Stimulated activated naive CD4-positive, alpha-beta T cell (primary cell): ENCODE measurements around the gene USF3.

Experiments
- DNase-seq, 6 experiments: peaks; one replicate each; lab custom pipeline; 2025; lab: John Stamatoyannopoulos, UW

The USF3 gene

GRCh38 chr3:113698213-113698742 is 1.8 kb upstream of the USF3 start:
- no peak for DNase-seq

GRCh38 chr3:113697500-113698090 is 1.2 kb upstream of the USF3 start:
- DNase-seq, result peak in 2 of 6 experiments; percentile 44 to 59

DNA sequence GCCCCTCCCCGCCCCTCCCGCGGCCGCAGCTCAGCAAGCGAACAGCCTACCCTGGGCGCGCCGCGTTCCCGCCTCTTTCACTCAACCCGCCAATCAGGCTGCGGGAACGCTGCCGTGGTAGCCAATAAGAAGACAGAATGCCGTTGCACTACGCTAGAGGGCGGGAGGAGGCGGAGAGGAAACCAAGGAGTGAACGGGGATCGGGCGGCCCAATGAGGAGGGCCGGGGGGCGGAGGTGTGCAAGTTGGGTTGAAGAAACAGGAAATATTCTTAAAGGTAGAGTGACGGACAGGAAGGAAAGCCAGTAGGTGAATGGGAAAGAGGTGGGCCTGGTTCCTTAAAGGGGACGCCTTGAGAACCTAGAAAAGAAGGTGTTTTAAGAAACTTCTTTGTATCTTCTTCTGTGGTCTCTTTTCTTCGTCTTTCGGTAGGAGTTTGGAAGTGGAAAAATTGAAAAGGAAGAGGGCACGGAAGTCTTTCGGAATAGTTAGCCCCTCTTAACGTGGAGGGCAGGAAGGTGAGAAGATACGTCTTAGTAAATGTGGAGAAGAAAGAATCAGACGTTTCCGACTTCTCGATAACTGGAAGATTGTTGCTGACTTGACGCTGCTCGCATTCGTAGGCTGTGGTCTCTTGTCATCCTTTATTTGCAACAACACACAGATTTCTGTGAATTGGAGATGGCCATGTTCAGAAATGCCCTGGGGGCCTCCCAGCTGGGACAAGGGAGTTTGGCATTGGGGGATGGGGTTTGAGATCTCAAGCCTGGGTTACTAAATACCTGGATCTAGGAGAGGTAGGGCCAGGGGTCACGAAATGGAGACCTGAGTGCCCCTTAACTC is 437 bp upstream of the USF3 start:
- peak; percentile 95 to 99 (median 98) for DNase-seq

GRCh38 chr3:113695431-113695785 is 1.0 kb downstream of the USF3 start:
- peak in 2 of 6 experiments; percentile 20 to 56 for DNase-seq

GRCh38 chr3:113690482-113690881 is 6.0 kb downstream of the USF3 start:
- DNase-seq, result no peak

GRCh38 chr3:113685956-113686721 is 10.3 kb downstream of the USF3 start:
- no peak for DNase-seq

- no peak for DNase-seq
Measured at GRCh38 chr3:113685124-113685523, 11.3 kb downstream of the USF3 start.

DNA sequence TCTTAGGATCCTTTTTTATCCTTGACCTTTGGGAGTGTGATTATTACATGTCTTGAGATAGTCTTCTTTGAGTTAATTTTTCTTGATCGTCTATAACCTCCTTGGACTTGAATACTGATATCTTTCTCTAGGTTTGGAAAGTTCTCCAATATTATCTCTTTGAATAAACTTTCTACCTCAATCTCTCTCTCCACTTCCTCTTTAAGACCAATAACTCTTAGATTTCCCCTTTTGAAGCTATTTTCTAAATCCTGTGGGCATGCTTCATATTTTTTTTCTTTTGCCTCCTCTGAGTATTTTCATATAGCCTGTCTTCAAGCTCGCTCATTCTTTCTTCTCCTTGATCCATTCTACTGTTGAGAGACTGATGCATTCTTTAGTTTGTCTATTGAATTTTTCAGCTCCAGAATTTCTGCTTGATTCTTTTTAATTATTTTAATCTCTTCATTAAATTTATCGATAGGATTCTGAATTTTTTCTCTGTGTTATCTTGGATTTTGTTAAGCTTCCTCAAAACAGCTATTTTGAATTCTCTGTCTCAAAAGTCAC is 12.1 kb downstream of the USF3 start:
- no peak for DNase-seq

GRCh38 chr3:113678773-113679172 is 17.7 kb downstream of the USF3 start:
- no peak for DNase-seq

DNA sequence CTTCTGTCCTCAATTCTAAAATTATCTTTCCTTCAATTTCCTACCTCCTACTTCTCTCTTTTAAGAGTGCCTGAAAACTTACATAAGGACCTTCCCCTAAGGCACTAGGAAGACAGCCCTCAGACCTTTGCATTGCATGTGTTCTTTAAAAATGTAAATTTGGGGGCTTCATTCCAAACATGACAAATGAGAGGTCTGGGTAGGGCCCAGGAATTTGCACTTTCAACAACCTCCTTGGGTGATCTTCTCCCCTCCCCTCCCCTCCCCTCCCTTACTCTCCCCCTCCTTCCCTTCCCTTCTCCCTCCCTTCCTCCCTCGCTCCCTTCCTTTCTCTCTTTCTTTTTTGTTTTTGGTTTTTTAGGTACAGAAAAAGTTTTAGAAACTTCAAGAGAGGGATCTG is 18.7 kb downstream of the USF3 start:
- no peak for DNase-seq

- DNase-seq, result no peak
Measured at GRCh38 chr3:113676261-113676660, 20.2 kb downstream of the USF3 start.

DNA sequence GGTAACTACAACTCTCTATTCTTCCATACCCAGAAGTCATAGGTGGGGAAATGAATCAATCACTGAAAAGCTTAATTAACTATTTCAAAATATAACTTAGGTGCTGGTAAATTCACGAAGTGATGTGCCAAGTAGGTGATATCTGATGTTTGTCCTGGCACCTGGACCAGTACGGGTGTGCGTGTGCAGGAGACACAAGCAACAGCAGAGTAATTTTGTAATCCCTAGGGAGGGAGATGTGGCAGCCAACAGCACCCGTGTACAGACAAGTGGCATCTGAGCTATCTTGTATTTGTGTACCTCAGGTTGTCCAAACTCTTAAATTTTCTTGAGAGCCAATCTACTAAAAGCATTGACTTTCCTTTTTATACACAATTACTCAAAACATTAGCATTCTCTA is 22.8 kb downstream of the USF3 start:
- DNase-seq, result no peak

- DNase-seq, result no peak
Measured at GRCh38 chr3:113668015-113668414, 28.4 kb downstream of the USF3 start.

DNA sequence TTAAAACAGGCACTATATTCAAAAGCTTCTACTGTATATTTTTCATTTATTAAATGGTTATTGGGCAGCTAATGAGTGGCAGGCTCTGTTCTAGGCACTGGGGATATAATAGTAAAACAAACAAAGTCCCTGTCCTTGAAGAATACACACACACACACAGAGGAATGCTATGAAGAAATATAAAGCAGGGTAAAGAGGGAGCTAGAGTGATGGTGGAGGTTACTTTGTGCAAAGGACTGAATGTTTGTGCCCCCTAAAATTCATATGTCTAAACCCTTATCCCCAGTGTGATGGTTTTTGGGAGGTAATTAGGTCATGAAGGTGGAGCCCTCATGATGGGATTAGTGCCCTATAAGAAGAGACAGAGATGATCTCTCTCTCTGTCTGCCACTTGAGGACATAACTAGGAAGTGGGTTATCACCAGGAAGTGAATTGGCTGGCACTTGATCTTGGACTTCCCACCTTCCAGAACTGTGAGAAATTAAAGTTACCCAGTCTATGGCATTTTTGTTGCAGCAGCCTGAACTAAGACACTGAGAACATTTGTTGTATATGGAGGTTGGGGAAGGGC is 31.8 kb downstream of the USF3 start:
- DNase-seq, result no peak

DNA sequence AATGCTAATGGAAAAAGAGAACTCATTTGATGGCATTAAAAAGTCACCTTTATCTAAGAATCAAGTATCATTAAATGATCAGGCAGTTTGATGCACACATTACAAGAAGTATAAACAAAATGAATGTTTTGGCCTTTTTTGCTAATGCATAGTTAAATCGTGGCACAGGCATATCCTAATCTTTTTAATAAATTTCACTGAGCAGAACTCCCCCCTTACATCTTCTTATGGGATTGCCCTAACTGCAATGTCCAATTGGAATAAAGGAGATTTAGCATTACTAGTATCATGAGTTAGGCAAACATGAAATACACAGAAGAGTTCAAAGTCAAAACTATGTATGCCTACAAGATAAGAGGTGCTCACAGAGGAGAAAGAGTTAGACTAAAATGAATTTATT is 32.7 kb downstream of the USF3 start:
- DNase-seq, result no peak

DNA sequence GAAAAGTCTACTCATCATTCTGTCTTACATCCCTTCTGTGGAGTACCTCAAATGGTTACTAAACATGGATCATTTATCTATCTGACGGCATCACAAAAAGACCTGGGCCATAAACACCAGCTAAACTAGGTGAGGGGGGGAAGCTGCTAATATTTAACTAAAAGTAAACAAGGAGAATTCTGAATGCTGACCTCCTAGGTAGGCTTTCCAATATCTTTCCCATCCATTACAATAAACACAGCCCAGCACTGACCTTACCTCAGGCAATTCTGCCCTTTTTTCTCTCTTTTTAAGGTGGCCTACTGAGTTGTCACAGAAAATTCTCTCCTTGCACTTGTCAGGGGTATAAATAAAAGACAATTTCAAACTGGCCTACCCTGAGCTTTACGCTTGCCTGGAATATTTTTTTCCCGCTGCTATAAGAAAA is 33.1 kb downstream of the USF3 start:
- no peak for DNase-seq

DNA sequence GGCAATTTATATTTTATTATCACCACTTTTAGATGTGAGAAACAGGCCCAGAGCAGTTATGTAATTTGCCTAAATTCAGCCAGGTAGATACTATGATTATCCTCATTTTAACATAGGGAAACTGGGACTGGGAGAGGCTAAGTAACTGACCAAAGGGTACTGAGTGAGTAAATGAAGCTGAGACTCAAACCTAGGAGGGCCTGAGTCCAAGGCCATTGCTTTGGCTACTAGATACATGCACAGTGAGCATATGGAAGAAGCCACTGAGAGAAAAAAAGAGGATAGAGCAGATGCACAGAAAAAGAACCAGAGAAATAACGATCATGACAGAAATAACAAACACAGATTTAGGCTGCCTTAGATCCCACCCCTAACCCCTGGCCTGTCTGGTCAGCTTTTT is 33.6 kb downstream of the USF3 start:
- DNase-seq, result no peak

DNA sequence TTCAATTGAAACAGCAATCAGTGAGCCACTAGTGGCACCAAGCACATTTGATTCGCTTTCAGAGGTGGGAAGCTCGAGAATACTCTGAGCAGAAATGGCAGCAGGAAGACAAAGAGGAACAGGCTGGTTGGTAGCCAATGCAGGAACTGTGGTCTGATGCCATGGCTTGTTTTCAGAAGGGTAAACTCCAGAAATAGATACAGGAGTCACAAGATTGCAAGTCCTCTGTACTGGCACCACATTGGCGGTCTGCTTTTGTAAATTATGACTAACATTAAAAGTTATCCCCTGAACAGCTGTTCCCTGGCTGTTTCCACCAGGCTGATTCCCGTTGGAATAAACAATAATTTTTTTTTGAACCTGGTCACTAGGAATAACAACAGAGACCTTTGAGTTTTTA is 35.5 kb downstream of the USF3 start:
- DNase-seq, result no peak

GRCh38 chr3:113660458-113660857 is 36.0 kb downstream of the USF3 start:
- no peak for DNase-seq

DNA sequence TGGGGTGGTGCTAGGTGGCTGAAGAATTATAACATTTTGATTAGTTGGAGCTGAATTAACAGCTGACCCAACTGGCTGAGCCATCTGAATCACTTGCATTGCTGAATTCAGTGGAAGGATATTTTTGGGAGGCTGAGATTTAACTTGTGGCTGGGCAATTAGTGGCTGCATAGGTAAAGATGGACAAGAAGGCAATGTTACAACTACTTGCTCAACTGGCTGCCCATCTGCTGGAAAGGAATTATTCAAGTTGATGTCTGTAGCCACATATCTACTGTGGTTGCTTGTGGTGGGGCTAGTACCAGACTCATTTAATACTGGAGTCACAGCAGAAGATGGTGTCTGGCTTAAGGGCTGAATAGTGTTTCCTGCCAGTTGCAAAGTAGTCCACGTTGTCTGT is 36.4 kb downstream of the USF3 start:
- no peak for DNase-seq

DNA sequence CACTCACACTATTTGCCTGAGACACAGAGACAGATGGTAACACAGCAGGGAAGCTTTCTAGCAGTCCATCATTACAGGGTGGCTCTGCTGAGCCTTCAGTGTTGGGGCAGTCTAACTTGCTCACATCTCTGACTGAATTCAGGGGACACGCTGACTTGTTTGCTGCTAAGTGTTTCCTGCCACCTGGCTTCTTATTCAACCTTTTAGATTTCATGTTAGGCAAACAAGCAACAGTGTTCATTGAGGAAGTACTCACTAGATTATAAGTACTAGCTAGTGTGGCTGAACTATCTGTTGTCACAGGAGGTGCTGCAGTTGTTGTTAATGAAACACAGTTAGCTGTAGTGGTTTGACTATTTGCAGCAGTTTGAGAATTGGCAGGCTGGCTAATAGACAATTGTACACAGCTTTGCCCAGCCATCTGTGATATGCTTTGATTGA is 37.3 kb downstream of the USF3 start:
- DNase-seq, result no peak

- DNase-seq, result no peak
Measured at GRCh38 chr3:113658107-113658506, 38.3 kb downstream of the USF3 start.
